Measurements from ENCODE around the gene MED13L.

DNA sequence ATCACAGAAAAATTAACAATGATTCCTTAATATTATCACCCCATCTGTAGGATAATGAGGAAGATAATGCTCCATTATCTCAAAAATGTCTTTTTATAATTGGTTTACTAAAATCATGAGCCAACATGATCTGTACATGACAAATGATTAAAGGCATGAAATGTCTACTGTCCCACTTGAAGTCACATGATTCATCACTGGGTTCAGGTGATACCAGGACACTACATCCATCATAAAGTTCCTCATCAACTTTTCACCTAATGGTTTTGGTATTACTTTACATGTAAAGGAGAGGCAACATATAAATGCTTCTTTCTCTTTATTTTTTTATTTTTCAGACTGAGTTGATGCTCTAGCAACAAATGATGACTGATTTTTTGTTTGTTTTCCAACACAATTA is 313.3 kb downstream of the MED13L start:
- TF ChIP-seq EZH2 (IDR thresholded peaks at IDR 0.05; ENCODE audit: borderline replicate concordance, low read length) (no peak), CTCF (conservative IDR thresholded peaks at IDR 0.05 in 1 of 2, IDR thresholded peaks at IDR 0.05 in 1 of 2; ENCODE audit: extremely low read depth in 1 of 2, insufficient read depth in 1 of 2, low read depth in 1 of 2, low read length in 2 of 2) (no peak)
